Islet precursor cell (in vitro differentiated cells): ENCODE results near the gene S100PBP.
A peak's percentile ranks its signal among the peaks of the same experiment; 100 is the strongest.

ENCODE experiments used
- DNase-seq: peaks from one replicate; pipeline ENCODE4 v3.0.0-alpha.2; 2018

The S100PBP gene

GRCh38 chr1:32830092-32830852, 12.8 kb downstream of the S100PBP start:
- no peak for DNase-seq

- DNase-seq, result no peak
These were observed 14.4 kb downstream of the S100PBP start for GRCh38 chr1:32831878-32832277.

- DNase-seq, result no peak
These were observed 31.1 kb downstream of the S100PBP start for GRCh38 chr1:32848354-32849063.

GRCh38 chr1:32855861-32856617, 38.6 kb downstream of the S100PBP start:
- DNase-seq, result no peak

GRCh38 chr1:32858136-32858535, 40.7 kb downstream of the S100PBP start:
- DNase-seq, result no peak

- no peak for DNase-seq
These were observed 41.3 kb downstream of the S100PBP start for GRCh38 chr1:32858791-32859190.

- no peak for DNase-seq
These were observed 42.5 kb downstream of the S100PBP start for GRCh38 chr1:32859915-32860314.

- DNase-seq, result no peak
These were observed 43.1 kb downstream of the S100PBP start for GRCh38 chr1:32860566-32860965.

GRCh38 chr1:32861904-32862695, 44.6 kb downstream of the S100PBP start:
- DNase-seq, result no peak

- no peak for DNase-seq
These were observed 45.9 kb downstream of the S100PBP start for GRCh38 chr1:32863218-32863880.

GRCh38 chr1:32863881-32864245, 46.4 kb downstream of the S100PBP start:
- DNase-seq, result no peak

GRCh38 chr1:32864375-32865019, 47.0 kb downstream of the S100PBP start:
- DNase-seq, result no peak

GRCh38 chr1:32865639-32866405, 48.4 kb downstream of the S100PBP start:
- no peak for DNase-seq

GRCh38 chr1:32867151-32867550, 49.7 kb downstream of the S100PBP start:
- DNase-seq, result no peak

- no peak for DNase-seq
These were observed 50.2 kb downstream of the S100PBP start for GRCh38 chr1:32867671-32868070.

GRCh38 chr1:32868085-32868484, 50.6 kb downstream of the S100PBP start:
- no peak for DNase-seq

GRCh38 chr1:32868806-32869455, 51.5 kb downstream of the S100PBP start:
- no peak for DNase-seq

GRCh38 chr1:32869923-32870614, 52.6 kb downstream of the S100PBP start:
- no peak for DNase-seq

- peak; percentile 75 for DNase-seq
These were observed 53.3 kb downstream of the S100PBP start, which contains the start of gene FNDC5 for GRCh38 chr1:32870615-32871363. Gene FNDC5 (minus strand): TSS chr1:32870912.
